ENCODE results near the gene PRKCE.

The PRKCE gene

GRCh38 chr2:45882707-45883602, 231.5 kb downstream of the PRKCE start:
- TF ChIP-seq, protein P1, sequence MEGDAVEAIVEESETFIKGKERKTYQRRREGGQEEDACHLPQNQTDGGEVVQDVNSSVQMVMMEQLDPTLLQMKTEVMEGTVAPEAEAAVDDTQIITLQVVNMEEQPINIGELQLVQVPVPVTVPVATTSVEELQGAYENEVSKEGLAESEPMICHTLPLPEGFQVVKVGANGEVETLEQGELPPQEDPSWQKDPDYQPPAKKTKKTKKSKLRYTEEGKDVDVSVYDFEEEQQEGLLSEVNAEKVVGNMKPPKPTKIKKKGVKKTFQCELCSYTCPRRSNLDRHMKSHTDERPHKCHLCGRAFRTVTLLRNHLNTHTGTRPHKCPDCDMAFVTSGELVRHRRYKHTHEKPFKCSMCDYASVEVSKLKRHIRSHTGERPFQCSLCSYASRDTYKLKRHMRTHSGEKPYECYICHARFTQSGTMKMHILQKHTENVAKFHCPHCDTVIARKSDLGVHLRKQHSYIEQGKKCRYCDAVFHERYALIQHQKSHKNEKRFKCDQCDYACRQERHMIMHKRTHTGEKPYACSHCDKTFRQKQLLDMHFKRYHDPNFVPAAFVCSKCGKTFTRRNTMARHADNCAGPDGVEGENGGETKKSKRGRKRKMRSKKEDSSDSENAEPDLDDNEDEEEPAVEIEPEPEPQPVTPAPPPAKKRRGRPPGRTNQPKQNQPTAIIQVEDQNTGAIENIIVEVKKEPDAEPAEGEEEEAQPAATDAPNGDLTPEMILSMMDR (IDR thresholded peaks at IDR 0.05; ENCODE audit: borderline replicate concordance, control extremely low read depth, extremely low read depth, insufficient read depth, missing control alignments), result no peak

GRCh38 chr2:45883603-45884000, 232.1 kb downstream of the PRKCE start:
- TF ChIP-seq, protein P1 (IDR thresholded peaks at IDR 0.05; ENCODE audit: borderline replicate concordance, control extremely low read depth, extremely low read depth, insufficient read depth, missing control alignments), result no peak
- DNase-seq (ENCODE audit: low spot score), result no peak

More at GRCh38 chr2:45882707-45883602, 231.5 kb downstream of the PRKCE start:
- in situ Hi-C loops (cut with MboI; ENCODE audit: low sequenced_read_pairs, unreplicated experiment), result no loop called here
- DNase-seq (ENCODE audit: low spot score), result no peak

GRCh38 chr2:45884126-45884525, 232.7 kb downstream of the PRKCE start:
- in situ Hi-C loops (cut with MboI; ENCODE audit: low sequenced_read_pairs, unreplicated experiment), result no loop called here
- DNase-seq (ENCODE audit: low spot score), result no peak
- TF ChIP-seq, protein P1 (IDR thresholded peaks at IDR 0.05; ENCODE audit: borderline replicate concordance, control extremely low read depth, extremely low read depth, insufficient read depth, missing control alignments), result no peak

More at GRCh38 chr2:45883603-45884000, 232.1 kb downstream of the PRKCE start:
- in situ Hi-C loops (cut with MboI; ENCODE audit: low sequenced_read_pairs, unreplicated experiment), result no loop called here

DNA sequence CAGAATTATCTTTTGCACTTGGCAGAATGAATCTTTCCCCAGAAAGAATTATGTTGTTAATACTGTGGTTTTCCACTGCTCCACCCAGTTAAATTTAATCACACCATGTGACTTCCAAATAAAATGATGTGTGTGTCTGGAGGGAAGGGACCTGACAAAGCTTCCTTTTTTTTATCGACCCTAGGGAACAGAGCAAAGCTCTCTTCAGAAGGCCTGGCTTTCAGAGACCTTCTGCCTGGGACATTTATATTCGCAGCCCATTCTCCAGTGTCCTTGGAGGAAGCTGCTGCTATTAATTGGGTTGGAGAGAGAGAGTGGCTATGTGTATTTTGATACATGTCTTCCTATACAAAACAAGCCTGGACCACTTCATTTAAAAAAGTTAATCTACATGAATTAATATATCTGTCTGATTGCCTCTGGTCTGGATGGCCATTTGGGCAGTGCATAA, 233.7 kb downstream of the PRKCE start:
- in situ Hi-C loops (cut with MboI; ENCODE audit: low sequenced_read_pairs, unreplicated experiment), result no loop called here
- TF ChIP-seq, protein P1 (IDR thresholded peaks at IDR 0.05; ENCODE audit: borderline replicate concordance, control extremely low read depth, extremely low read depth, insufficient read depth, missing control alignments), result no peak
- DNase-seq (ENCODE audit: low spot score), result no peak

DNA sequence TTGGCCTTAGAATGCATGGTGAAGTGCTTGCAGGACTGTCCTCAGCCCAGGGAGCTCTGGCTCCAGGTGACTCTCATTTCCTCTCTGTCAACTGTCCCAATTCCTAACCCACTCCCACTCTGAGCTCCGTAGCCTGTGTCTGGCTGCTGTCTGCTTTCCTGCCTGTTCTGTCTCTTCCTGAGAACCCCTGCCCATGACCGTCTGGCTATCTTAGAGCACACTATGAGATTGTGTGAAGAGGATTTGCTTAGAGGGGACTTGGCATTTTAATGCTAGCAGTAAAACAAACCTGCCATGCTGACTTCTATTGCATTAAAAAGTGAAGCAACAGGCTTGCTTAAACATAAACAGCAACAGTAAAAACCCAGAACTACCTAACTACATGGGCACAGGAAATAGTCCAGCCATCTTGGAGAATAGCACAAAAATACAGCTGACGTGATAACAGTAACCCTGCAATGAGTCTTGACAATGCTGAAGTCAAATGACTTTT, 234.7 kb downstream of the PRKCE start:
- TF ChIP-seq, protein P1 (IDR thresholded peaks at IDR 0.05; ENCODE audit: borderline replicate concordance, control extremely low read depth, extremely low read depth, insufficient read depth, missing control alignments), result no peak
- in situ Hi-C loops (cut with MboI; ENCODE audit: low sequenced_read_pairs, unreplicated experiment), result no loop called here
- no peak for DNase-seq (ENCODE audit: low spot score)

GRCh38 chr2:45888167-45888566, 236.7 kb downstream of the PRKCE start:
- TF ChIP-seq, protein P1 (IDR thresholded peaks at IDR 0.05; ENCODE audit: borderline replicate concordance, control extremely low read depth, extremely low read depth, insufficient read depth, missing control alignments), result no peak
- DNase-seq (ENCODE audit: low spot score), result no peak
- in situ Hi-C loops (cut with MboI; ENCODE audit: low sequenced_read_pairs, unreplicated experiment), result no loop called here
